ENCODE measurements around the gene COL4A5. TPM values are rescaled to one million over a fixed set of nuclear protein-coding genes. Genes with fewer than 3 reads are reported as not detected.

Gene COL4A5
- total and polyA plus RNA-seq, 8 donors = 0.58 to 3.3 (median 1.2) TPM

GRCh38 chrX:108734426-108734825, 294.8 kb downstream of the COL4A5 start:
- TF ChIP-seq CTCF (IDR thresholded peaks at IDR 0.05) = no peak
- intact Hi-C loops (cut with DNase I) = no loop called here
- Histone ChIP-seq H3K36me3 (no peaks in the 10 kb centered on the region), H3K27me3 (peaks cover 0 to 49% (median 17%) of the 10 kb centered on the region in 4 donors), H3K27ac (no peak overlapping the region), H3K4me1 (no peaks in the 10 kb centered on the region), H3K9me3 (no peaks in the 10 kb centered on the region), H3K4me3 (no peak overlapping the region)
- ATAC-seq (no peak), FAIRE-seq (no peak), DNase-seq (peak in 1 of 6 donors; percentile 42)
- WGBS, 2 donors = 53 to 54% methylated on average over 7 of the region's 7 CpGs

- Histone ChIP-seq H3K9me3 (no peaks in the 10 kb centered on the region), H3K36me3 (no peaks in the 10 kb centered on the region), H3K4me1 (no peaks in the 10 kb centered on the region), H3K27me3 (peaks cover 0 to 54% (median 21%) of the 10 kb centered on the region in 4 donors), H3K27ac (no peak overlapping the region), H3K4me3 (peak overlapping the region in 2 of 4 donors; percentile 27 to 42)
- intact Hi-C loops (cut with DNase I) = no loop called here
- no peak for TF ChIP-seq CTCF (IDR thresholded peaks at IDR 0.05)
- no peak for FAIRE-seq
- DNase-seq = peak in 3 of 6 donors; percentile 20 to 60 (median 54)
- 2 to 28% methylated on average over 36 of the region's 36 CpGs for whole genome bisulfite sequencing, 2 donors
- ATAC-seq = peak in 2 of 4 donors; percentile 59 to 66
Measured at GRCh38 chrX:108735091-108735678, 295.5 kb downstream of the COL4A5 start.

GRCh38 chrX:108735679-108736508, 296.3 kb downstream of the COL4A5 start:
- Histone ChIP-seq H3K27ac (no peak overlapping the region), H3K9me3 (no peaks in the 10 kb centered on the region), H3K4me3 (peak overlapping the region in 3 of 4 donors; percentile 6 to 42 (median 27)), H3K36me3 (no peaks in the 10 kb centered on the region), H3K27me3 (peaks cover 0 to 59% (median 22%) of the 10 kb centered on the region in 4 donors), H3K4me1 (no peaks in the 10 kb centered on the region)
- no peak for TF ChIP-seq CTCF (IDR thresholded peaks at IDR 0.05)
- DNase-seq (peak in 2 of 6 donors; percentile 17 to 48), ATAC-seq (peak; percentile 33 to 47 (median 40)), FAIRE-seq (no peak)
- WGBS, 2 donors = 1 to 24% methylated on average over 79 to 81 of the region's 82 CpGs
- intact Hi-C loops (cut with DNase I) = no loop called here

- peak; percentile 69 to 79 (median 72) for ATAC-seq
- intact Hi-C loops (cut with DNase I) = no loop called here
- no peak for FAIRE-seq
- no peak for TF ChIP-seq CTCF (IDR thresholded peaks at IDR 0.05)
- DNase-seq = peak in 5 of 6 donors; percentile 7 to 67 (median 30)
- Histone ChIP-seq H3K27me3 (peaks cover 0 to 62% (median 21%) of the 10 kb centered on the region in 4 donors), H3K9me3 (no peaks in the 10 kb centered on the region), H3K4me3 (peak within 1 kb of the TSS in 3 of 4 donors; percentile 6 to 42 (median 27)), H3K4me1 (no peaks in the 10 kb centered on the region), H3K36me3 (no peaks in the 10 kb centered on the region), H3K27ac (no peak within 1 kb of the TSS)
- WGBS, 2 donors = 2 to 21% methylated on average over 57 to 62 of the region's 62 CpGs
Measured at GRCh38 chrX:108736509-108737479, 297.2 kb downstream of the COL4A5 start, which contains the start of gene IRS4. Gene IRS4, minus strand, starts transcription at chrX:108736563.

All from pancreas (tissue), 10 donors.